Measurements from ENCODE around the gene CENPN.

Gene CENPN

GRCh38 chr16:81008505-81008789, 1.4 kb downstream of the CENPN start:
- no peaks in the 10 kb centered on the region for H3K9me3 ChIP-seq (ENCODE audit: severe bottlenecking)
- peaks cover 4% of the 10 kb centered on the region; the same call in 1 of the 2 replicates for H3K36me3 ChIP-seq
- TF ChIP-seq CTCF (IDR thresholded peaks at IDR 0.05; ENCODE audit: low read depth, low read length): no peak
- no peak overlapping the region for H3K27ac ChIP-seq
- H3K27me3 ChIP-seq (ENCODE audit: insufficient read depth, low read depth, severe bottlenecking): no peaks in the 10 kb centered on the region
- DNase-seq: no peak
- no peak overlapping the region for H3K4me3 ChIP-seq (ENCODE audit: low read depth, low read length)

GRCh38 chr16:81012974-81013373, 6.0 kb downstream of the CENPN start:
- no peaks in the 10 kb centered on the region for H3K9me3 ChIP-seq (ENCODE audit: severe bottlenecking)
- no peaks in the 10 kb centered on the region for H3K27me3 ChIP-seq (ENCODE audit: insufficient read depth, low read depth, severe bottlenecking)
- no peak for TF ChIP-seq CTCF (IDR thresholded peaks at IDR 0.05; ENCODE audit: low read depth, low read length)
- no peak for DNase-seq
- no peak overlapping the region for H3K4me3 ChIP-seq (ENCODE audit: low read depth, low read length)
- H3K27ac ChIP-seq: no peak overlapping the region
- peaks cover 8% of the 10 kb centered on the region for H3K36me3 ChIP-seq

GRCh38 chr16:81014672-81015071, 7.7 kb downstream of the CENPN start:
- H3K9me3 ChIP-seq (ENCODE audit: severe bottlenecking): no peaks in the 10 kb centered on the region
- no peak for TF ChIP-seq CTCF (IDR thresholded peaks at IDR 0.05; ENCODE audit: low read depth, low read length)
- no peak overlapping the region for H3K27ac ChIP-seq
- no peak overlapping the region for H3K4me3 ChIP-seq (ENCODE audit: low read depth, low read length)
- no peaks in the 10 kb centered on the region for H3K27me3 ChIP-seq (ENCODE audit: insufficient read depth, low read depth, severe bottlenecking)
- H3K36me3 ChIP-seq: peaks cover 14% of the 10 kb centered on the region
- DNase-seq: no peak

- no peak overlapping the region for H3K27ac ChIP-seq
- H3K36me3 ChIP-seq: peaks cover 15% of the 10 kb centered on the region
- DNase-seq: no peak
- H3K27me3 ChIP-seq (ENCODE audit: insufficient read depth, low read depth, severe bottlenecking): no peaks in the 10 kb centered on the region
- H3K4me3 ChIP-seq (ENCODE audit: low read depth, low read length): no peak overlapping the region
- H3K9me3 ChIP-seq (ENCODE audit: severe bottlenecking): no peaks in the 10 kb centered on the region
- no peak for TF ChIP-seq CTCF (IDR thresholded peaks at IDR 0.05; ENCODE audit: low read depth, low read length)
These were observed 11.5 kb downstream of the CENPN start for GRCh38 chr16:81018496-81018895.

GRCh38 chr16:81026429-81026828, 19.4 kb downstream of the CENPN start:
- Histone ChIP-seq H3K4me3 (ENCODE audit: low read depth, low read length) (no peak overlapping the region), H3K9me3 (ENCODE audit: severe bottlenecking) (no peaks in the 10 kb centered on the region), H3K27me3 (ENCODE audit: insufficient read depth, low read depth, severe bottlenecking) (no peaks in the 10 kb centered on the region), H3K36me3 (peaks cover 14% of the 10 kb centered on the region), H3K27ac (no peak overlapping the region)
- no peak for TF ChIP-seq CTCF (IDR thresholded peaks at IDR 0.05; ENCODE audit: low read depth, low read length)
- DNase-seq: no peak

GRCh38 chr16:81029930-81030604, 23.1 kb downstream of the CENPN start:
- no peak for DNase-seq
- no peak for TF ChIP-seq CTCF (IDR thresholded peaks at IDR 0.05; ENCODE audit: low read depth, low read length)
- H3K27ac ChIP-seq: no peak overlapping the region
- H3K27me3 ChIP-seq (ENCODE audit: insufficient read depth, low read depth, severe bottlenecking): no peaks in the 10 kb centered on the region
- no peaks in the 10 kb centered on the region for H3K9me3 ChIP-seq (ENCODE audit: severe bottlenecking)
- peaks cover 10% of the 10 kb centered on the region; the same call in 1 of the 2 replicates for H3K36me3 ChIP-seq
- H3K4me3 ChIP-seq (ENCODE audit: low read depth, low read length): no peak overlapping the region
